Right renal pelvis (tissue), 4 donors: ENCODE measurements around the gene BRICD5. TPM values are rescaled to one million over a fixed set of nuclear protein-coding genes. Genes with fewer than 3 reads are reported as not detected.
A peak's percentile ranks its signal among the peaks of the same experiment; 100 is the strongest.

ENCODE experiments used
- DNase-seq, 4 donors: peaks; one replicate each; pipeline ENCODE4 v3.0.0-alpha.2; 2013; ENCODE audit warnings: low read depth in 4 of 4, low spot score in 3 of 4, missing footprints in 1 of 4
- polyA plus RNA-seq, 4 donors: library from polyadenylated mRNA; unstranded; fragments of 120-200 nt; gene quantifications; one replicate each; pipeline ENCODE4 v1.2.1, GENCODE V29; 2013; ENCODE audit not compliant: insufficient read length in 4 of 4

The BRICD5 gene
- polyA plus RNA-seq, 4 donors, result 4.1 to 9.2 (median 5.4) TPM

DNA sequence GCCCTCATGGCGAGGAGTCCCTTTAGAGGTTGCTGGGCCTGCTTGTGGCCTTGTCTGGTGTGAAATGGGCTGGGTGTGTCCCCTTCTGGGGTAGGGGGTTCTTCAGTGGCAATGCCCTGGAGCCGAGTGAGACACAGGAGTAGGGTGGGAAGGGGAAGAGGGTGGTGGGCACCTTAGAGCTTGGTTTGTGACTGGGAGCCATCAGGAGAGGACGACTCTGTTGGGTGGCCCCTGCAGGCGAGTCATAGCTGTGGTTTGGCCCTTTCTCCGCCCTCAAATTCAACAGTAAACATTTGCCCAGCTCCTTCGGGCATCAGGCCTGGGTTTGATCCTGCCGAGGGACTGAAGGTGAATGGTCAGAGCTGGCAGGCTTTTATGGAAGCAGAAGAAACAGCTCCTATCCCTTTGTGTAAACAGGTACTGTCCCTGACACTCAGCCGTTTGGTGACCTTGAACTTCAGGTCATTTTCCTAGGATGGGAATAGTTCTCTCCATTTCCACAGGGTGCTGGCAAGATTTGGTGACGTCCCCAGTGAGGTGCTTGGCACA is 15.7 kb upstream of the BRICD5 start:
- DNase-seq, result no peak

DNA sequence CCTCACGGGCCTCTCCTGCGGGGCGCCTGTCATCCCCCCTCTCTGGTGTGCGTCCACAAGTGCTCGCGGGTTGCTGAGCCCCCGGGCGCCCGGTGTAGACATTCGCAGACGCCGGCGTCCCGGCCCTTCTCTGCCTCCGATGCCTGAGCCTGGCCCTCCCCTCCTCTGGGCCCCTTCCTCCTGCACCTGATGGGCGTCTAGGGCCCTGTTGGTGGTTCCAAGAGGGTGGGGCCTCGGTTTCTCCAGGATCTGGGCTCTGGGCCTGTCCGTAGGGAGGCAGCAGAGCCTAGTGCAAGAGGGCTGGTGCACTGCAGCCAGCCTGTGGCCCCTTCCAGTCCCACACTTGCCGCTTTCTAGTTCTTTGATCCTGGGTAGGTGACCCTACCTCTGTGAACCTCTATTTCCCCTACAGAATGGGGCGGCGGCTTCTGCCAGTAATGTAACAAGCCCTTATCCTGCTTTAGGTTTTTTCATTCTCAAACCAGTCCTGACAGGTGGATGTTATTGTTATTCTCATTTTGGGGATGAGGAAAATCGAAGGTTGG is 13.4 kb upstream of the BRICD5 start:
- no peak for DNase-seq

DNA sequence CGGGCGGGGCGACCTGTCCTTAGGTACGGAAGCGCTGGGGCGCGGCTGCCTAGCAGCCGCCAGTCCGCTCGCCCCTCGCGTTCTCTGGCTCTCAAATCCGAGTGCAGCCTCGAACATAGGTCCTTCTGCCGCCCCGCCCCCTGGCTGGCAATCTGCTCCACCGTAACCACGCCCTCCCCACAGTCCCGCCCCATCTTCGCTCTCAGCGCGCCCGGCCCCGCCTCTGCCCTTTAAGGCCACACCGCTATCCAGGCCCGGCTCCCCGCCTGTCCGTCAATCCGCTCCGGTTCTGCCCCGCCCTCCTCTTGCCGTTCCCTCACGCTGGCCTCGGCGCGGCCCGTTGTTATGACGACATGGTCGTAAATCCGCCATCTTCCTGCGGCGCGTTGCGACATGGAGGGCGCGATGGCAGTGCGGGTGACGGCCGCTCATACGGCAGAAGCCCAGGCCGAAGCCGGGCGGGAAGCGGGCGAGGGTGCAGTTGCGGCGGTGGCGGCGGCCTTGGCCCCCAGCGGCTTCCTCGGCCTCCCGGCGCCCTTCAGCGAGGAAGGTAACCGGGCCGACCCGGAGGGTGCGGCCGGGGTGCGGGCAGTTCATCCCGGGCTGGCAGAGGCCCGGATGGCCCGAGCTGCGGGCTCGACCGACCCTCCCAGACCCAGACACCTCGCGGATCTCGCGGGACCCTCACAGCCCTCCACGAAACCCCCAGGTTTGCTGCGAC is 12.7 kb upstream of the BRICD5 start, which contains the start of gene E4F1:
TSS of gene E4F1 (plus strand) at position 371 of the 721 bp plus-strand sequence. CDS start at position 394, 23 bp downstream.
- DNase-seq, result peak; percentile 95 to 97 (median 96)

DNA sequence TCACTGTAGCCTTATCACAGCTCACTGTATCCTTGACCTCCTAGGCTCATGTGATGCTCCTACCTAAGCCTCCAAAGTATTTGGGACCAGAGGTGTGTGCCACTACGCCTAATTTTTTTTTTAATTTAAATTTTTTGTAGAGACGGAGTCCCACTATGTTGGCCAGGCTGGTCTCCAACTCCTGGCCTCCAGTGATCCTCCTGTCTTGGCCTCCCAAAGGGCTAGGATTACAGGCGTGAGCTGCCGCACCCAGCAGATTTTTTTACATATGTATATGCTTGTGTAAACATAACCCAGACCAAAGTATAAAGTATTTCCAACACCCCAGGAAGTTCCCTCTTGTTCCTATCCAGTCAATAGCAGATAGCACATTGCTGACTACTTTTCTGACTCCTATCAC is 5.7 kb upstream of the BRICD5 start:
- DNase-seq, result no peak

DNA sequence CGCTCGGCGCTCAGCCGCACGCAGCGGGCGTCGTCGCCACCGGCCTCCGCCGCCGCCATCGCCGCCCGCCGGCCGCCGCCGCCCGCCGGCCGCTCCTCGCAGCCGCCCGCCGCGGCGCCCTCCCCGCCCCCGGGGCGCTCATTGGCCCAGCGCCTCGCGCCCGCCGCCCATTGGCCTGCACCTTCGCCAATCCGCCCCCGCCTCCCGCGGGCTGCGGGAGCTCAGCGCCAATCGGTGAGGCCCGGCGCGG is 4.0 kb upstream of the BRICD5 start, which contains the start of gene PGP:
TSS of gene PGP (minus strand) at position 122 of the 250 bp plus-strand sequence. CDS start at position 59, 63 bp downstream.
- no peak for DNase-seq

DNA sequence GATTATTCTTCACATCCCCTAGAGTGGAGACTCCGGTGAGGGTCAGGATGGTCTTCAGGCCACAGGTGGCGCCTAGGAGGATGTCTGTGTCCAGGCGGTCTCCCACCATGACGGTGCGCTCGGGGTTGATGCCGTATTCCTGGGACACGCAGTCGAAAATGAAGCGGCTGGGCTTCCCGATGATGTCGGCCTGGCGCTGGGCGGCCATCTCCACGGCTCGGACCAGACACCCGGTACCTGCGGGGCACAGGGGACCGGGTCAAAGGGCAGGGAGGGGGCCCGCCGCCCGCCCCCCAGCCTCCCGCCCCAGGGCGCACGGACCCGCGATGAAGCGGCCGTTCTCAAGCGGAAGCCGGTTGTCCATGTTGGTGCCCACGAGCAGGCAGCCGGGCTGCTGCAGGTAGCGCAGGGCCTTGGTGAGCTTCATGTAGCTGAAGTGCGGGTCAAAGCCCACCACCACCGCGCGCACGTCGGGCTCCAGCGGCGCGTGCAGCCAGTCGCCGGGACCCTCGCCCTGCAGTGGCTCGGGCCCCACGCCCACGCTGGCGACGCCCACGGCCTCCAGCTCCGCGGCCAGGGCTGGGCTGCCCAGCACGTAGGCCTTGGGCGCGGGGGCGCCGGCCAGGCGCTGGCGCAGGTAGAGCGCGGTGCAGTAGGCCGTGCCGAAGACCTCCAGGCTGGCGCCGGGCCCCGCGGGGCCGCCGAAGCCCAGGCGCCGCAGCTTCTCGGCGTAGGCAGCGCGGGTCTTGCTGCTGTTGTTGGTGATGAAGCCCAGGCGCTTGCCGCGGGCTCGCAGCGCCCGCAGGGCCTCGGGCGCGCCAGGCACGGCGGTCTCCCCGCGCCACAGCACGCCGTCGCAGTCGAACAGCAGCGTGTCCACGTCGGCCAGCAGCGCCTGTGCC is 3.4 kb upstream of the BRICD5 start:
- no peak for DNase-seq

DNA sequence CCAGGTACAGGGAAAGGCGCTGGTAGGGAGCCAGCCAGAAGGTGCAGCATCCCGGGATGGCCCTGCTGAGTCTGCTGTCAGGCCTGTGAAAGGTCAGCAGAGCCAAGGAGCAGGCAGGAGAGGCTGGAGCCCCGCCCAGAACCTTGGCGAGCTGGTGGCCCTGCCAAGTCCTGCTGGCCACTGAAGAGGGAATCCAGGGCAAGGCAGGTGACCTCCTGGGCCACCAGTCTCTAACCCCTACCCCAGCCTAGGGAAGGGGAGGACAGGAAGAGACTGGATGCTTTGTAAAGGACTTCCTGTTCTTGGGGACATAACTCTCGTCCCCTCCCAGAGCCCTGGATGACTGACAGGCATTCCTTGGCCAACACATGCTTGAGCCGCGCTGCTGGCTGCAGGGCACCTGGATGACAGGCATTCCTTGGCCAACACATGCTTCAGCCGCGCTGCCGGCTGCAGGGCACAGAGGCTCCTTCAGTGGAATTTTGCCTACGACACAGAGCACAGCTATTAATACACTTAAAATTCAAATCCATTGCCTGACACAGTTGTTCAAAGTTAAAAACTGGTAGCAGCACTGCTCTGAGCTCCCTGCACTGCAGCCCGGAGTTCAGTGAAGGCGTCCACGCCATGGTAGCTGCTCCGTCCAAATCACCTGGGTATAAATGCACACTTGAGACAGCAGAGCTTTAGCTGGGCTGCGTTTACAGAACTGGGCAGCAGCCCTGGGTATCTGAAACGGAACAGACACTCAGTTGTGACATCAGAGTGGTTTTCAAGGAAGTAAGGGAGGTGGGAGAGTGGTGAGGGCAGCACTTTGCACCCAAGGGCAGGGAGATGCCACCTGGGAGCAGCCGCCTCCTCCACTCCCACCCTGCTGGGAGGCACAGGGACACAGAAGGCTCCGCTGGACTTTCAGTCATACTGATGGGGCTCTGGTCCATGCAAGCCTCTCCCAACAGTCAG is 2.0 kb upstream of the BRICD5 start:
- DNase-seq, result no peak

DNA sequence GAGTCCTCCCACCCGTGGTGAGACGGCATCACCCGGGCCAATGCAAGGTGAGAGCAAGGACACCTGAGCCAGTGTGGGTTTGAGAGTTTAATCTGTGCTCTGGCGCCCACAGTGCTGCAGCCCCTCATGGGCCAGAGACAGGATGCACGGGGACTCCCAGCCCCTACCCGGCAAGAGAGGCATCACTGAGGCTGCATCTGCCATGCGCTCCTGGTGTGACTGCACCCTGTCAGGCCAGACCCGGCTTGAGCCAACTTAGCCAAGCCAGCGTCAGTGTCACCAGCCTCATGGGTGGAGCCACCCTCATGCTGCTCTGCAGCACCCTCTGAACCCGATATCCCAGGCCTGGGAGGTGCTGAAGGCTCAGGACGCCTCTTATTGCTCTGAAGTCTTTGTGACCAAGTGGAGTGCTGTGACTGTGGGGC is 1.3 kb upstream of the BRICD5 start:
- DNase-seq, result no peak

DNA sequence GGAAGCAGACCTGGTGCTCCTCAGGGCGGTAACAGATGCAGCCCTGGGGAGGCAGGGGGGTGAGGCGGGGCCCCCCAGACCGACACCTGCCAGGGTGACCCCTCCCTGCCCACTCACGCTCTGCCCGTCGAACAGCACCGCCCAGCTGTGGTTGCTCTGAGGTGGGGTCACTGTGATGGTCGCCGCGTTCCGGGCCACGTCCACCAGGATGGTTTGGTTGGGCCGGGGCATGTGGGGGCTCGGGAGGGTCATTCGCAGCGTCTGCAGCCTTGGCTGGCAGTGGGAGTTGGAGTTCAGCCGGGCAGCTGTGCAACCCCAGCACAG is 692 bp downstream of the BRICD5 start:
- no peak for DNase-seq

DNA sequence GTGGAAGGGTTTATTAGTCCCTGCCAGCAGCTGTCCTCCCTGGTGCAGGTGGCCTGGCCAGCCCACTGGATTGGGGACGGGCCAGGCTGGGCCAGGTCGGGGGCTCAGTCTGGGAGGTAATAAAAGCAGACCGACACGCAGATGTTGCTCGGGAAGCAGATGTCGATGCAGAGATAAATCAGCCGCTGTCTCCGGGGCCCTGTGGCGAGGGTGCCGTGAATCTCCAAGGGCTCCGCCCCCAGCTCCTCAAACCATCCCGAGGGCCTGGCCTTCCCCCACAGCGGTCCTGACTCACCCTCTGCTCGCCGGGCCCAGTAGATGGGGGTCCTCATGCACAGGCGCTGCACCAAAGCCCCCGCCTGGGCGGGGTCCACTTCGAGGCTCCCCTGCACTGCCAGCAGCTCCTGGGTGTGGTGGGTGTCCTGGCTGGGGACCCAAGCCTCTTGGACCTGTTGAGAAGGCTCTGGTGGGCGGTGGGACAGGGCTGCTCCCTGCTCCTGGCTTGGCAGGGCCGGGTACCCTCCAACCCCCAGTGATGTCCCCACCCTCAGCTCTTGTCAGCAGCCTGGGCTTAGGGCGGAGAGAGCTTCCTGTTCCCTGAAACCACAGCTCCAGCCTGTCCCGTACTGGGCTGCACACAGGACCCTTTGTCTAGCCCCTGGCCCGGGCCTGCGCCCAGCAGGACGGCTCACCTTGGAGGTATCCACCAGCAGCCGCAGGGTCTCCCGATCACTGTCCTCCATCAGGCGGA is 1.2 kb downstream of the BRICD5 start:
- no peak for DNase-seq

DNA sequence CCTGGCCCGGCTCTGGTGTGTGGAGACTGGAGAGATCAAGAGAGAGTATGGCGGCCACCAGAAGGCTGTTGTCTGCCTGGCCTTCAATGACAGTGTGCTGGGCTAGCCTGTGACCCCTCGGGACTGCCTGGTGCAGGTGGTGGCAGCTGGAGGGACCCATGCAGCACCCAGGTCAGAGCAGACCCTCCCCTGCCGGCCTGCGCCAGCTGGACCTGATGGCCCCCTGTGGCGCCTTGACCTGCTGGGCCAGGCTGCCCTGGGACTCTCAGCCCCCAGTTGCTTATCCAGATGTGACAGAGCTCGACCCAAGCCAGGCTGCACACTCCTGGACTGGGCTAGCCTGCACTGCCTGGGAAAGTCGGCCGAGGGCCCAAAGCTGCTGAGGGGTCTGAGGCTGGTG is 1.9 kb downstream of the BRICD5 start:
- DNase-seq, result no peak

DNA sequence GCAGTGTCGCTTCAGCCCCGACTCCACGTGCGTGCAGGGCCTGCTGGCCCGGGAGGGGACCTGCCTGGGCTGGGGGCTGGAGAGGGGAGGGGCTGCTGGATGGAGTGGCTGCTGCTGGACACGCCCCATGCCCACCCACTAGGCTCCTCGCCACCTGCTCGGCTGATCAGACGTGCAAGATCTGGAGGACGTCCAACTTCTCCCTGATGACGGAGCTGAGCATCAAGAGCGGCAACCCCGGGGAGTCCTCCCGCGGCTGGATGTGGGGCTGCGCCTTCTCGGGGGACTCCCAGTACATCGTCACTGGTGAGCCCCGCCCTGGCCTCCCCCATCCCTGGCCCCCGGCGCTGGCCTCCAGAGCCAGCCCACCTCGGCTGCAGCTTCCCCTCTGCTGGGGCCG is 2.4 kb downstream of the BRICD5 start:
- no peak for DNase-seq

DNA sequence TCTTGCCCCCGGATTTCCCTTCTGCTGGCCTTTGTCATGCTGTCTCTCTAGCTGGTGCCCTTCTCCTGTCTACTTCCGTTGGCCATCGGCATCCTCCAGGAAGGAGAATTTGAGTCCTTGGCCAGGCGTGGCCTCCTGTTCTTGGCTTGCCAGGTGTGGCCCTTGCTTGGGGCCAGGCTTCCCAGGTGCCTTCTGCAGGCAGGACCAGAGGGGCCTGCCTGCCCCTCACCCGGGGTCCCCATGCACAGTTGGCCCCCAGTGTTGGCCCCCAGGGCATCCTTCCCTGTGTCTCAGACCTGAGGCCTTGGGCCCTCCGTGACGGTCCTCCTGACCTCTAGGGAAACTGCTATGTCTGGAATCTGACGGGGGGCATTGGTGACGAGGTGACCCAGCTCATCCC is 2.8 kb downstream of the BRICD5 start:
- DNase-seq, result no peak

DNA sequence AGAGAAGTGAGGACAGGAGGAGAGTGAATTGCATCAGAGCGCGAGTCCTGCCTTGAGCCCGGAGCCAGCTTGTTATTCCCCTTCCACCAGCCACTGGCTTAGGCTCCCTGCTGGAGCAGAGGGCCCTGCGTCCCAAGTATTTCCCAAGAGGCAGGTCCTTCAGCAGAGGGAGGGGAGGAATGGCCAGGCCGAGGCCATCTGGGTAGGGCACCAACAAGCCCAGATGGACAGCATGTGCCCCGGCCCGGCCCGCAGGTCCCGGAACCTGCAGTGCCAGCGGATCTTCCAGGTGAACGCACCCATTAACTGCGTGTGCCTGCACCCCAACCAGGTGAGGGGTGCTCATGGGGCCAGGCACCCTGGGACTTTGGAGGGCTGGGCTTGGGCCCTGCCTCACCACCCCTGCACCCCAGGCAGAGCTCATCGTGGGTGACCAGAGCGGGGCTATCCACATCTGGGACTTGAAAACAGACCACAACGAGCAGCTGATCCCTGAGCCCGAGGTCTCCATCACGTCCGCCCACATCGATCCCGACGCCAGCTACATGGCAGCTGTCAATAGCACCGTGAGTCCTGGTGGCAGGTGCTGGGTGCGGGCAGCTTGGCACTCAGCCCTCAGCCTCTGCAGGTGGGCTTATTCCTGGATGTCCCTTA is 3.8 kb downstream of the BRICD5 start:
- no peak for DNase-seq

DNA sequence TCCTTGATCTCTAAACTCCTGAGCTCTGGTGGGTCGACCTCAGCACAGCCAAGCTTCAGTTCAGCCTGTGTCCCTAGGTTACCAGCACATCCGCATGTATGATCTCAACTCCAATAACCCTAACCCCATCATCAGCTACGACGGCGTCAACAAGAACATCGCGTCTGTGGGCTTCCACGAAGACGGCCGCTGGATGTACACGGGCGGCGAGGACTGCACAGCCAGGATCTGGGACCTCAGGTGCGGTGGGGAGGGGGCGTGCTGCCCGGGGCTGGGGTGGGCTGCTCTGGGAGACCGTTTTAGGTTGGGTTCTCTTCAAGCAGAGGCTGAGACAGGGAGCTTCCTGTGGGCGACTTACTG is 4.3 kb downstream of the BRICD5 start:
- DNase-seq, result no peak

DNA sequence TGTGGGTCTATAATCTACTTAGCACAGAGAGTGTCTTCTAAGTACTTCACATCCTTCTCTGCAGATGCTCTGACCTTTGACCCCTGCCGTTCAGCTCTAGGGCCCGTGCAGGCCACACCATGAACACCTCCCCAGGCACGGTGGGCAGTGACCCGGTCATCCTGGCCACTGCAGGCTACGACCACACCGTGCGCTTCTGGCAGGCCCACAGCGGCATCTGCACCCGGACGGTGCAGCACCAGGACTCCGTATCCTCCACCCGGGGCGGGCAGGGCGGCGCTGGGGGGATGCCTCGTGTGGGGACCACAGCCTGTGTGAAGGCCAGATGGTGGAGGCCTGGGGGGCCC is 4.7 kb downstream of the BRICD5 start:
- no peak for DNase-seq

DNA sequence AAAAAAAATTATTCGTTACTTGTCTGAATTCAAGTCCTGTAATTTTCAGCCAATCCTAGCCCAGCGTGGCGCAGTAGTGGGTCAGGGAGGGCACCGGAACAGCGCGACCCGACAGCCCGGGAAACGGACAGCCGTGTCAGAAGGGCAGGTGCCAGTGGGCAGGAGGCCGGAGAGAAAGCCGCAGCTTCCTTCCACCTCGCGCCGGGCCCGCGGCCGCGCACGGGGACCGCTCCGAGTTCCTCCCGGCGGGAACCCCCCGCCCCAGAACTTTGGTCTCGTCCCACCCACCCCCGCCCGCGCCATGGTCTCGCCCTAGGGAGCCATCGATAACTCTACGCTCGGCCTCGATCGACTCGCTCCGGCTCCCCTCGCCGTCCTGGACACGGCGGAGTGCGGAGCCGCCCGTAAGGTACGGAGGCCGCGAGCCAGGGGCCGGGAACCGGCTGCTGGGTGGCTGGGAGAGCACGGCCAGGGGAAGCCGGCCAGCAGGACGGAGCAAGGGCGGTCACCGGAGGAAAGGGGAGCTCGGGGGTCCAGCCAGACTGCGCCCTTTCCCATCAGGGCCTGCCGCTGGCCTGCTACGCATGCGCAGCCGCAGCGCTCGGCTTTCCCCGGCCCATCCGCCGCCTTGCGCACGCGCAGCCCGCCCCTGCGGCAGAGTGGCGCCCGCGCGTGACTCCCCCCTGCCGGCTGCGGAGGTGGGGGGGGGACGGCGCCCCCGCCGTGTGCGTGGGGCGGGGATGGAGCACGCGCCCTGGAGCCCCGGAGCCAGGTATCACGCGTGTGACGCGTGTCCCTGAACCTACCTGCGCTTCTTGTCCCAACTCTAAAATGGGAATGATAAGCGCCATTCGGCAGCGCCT is 5.3 kb downstream of the BRICD5 start, which contains the start of gene MLST8:
TSS of gene MLST8 (plus strand) at position 351 of the 863 bp plus-strand sequence. CDS start 632 bp downstream, outside the sequence.
- DNase-seq, result peak; percentile 76 to 93 (median 78)

DNA sequence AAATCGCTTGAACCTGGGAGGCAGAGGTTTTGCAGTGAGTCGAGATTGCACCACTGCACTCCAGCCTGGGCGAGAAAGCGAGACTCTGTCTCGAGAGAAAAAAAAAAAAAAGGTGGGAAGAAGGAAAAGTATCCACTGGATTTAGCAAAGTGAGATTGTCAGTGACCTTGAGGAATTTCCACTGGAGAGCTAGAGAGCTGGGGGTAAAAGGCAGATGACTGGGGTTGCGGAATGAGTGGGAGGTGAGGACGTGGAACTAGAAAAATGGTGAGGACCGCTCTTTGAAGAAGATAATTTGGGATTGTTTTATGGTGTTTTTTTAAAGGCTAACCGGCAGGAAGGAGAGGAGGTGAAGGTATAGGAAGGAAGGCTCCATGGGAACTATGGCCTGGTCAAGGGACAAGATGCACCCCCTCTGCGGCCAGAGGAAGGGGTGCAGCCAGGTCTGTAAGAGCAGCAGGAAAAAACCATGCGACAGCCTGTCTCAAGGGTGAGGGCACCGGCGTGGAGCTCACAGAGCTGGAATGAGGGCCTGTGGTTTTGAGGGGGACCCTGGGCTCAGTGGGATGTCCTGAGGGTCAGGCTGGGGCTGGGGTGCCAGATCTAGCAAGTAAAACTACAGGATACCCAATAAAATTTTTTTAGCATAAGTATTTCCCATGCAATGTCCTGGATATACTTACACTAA is 6.1 kb downstream of the BRICD5 start:
- DNase-seq, result no peak
